Activated T-cell treated with anti-CD3 and anti-CD28 coated beads for 4 hours (primary cell): ENCODE data around the gene FBXW2.
"Not testable (repeated sequence)": the region's sequence is repeated elsewhere in the genome, so short reads cannot be mapped to it uniquely, and the experiment has no call there.

ENCODE experiments used
- DNase-seq: peaks from one replicate; pipeline ENCODE4 v3.0.0-alpha.2; 2020

The FBXW2 gene, protein sequence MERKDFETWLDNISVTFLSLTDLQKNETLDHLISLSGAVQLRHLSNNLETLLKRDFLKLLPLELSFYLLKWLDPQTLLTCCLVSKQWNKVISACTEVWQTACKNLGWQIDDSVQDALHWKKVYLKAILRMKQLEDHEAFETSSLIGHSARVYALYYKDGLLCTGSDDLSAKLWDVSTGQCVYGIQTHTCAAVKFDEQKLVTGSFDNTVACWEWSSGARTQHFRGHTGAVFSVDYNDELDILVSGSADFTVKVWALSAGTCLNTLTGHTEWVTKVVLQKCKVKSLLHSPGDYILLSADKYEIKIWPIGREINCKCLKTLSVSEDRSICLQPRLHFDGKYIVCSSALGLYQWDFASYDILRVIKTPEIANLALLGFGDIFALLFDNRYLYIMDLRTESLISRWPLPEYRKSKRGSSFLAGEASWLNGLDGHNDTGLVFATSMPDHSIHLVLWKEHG

DNA sequence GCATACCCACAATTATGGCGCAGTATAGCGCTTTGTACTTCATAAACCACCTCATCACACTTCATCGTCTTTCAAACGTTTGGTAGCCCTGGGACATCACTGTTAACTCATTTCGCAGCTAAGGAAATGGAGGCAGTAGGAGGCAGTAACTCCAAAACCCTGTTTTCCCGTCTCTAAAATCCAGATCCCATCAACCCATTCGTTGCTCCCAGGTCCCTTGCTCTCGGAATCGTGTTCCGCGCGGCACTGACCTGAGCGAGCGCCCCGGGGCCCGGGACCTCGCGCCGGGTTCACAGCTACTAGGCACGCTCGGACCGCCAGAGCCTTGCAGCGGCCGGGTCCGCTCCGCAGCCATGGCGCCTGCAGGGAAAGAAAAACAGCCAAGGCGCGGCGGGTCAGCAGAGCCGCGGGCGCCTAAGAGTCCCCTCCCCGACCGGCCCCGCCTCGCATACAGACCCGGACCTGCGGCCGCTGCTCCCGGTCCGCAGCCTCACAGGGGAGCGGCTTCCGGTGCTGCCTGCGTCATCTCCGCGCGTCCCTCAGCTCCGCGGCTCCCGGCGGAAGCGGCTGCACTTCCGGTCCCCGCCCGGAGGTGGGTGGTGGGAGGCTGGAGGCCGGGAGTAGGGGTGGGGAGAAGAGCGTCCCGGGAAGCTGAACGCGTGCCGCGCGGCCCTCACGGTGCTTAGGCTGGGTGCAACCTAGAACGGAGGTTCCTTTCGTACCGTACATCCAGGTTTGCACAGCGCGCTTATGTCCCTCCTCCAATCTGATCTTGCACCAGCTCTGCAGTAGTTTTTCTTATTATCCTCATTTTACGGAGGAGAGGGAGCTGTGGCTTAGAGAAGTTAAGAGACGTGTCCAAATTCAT is at the start of gene FBXW2:
FBXW2 (minus strand) TSS at position 519 of the 868 bp plus-strand sequence. CDS start 5,158 bp downstream, outside the sequence.
- DNase-seq = peak; percentile 73

DNA sequence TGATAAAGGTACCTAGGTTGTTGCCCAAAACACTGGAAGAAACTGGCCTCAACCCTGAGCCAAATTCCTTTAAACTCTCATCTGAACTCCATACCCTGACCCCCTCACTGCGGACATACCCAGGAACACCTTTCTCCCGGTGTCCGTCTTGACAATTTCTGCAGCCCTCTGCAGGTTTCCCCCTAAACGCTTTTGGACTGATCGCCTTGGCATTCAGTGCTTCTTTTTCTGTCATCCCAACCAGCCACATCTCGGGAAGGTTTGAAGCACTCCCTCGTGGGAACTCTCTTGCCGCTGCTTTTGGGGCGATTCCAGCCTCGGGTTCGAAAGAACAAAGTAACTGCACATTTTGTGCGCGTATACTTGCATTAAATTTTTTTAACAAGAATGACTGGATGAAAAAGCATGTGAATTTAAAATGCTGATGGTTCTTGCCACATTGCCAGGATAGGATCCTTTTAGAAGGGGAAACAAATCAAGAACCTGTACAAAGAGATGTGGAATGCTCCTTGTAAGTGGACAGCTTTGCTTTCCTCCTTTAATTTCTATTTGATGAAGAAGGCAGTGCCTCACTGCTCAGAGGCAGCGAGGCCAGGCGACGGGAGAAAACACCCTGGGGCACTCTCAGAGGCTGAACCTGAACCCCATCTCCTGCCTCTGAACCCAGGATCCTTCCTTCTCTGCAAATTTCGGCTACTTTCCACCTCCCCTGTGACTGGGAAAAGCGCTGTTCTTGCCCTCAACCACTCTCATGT is 48.9 kb upstream of the FBXW2 start:
- DNase-seq = no peak

DNA sequence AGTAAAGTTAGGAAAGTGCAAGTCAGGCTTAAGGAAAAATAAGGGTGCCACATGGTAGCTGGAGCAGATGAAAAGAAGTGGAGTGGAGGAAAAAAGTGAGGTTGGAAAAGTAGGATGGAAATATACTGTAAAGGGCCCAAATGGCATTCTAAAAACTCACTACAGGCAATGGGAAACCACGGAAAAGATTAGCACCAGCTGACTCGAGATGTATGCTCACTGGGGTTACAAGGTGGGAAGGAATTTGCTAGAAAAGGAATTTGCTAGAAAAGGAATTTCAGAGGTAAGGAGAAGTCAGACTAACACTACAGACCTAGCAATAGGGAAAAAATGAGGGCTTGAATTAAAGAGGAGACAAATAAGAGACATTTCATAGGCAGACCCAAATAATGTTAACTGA is 45.9 kb upstream of the FBXW2 start:
- DNase-seq = no peak

DNA sequence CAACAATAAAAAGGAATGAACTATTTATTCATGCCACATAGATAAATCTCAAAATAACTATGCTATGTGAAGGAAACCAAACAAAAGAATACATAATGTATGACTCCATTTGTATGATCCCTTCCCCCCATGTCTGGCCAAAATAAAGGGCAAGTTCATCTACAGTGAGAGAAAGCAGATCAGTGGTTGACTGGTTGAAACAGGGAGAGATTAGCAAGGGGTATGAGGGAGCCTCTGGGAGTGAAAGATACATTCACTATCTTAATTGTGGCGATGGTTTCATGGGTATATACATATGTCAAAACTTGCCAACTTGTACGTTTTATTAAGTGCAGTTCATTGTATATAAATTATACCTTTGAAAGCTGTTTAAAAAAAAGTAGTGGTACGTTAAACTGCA is 44.7 kb upstream of the FBXW2 start:
- no peak for DNase-seq

DNA sequence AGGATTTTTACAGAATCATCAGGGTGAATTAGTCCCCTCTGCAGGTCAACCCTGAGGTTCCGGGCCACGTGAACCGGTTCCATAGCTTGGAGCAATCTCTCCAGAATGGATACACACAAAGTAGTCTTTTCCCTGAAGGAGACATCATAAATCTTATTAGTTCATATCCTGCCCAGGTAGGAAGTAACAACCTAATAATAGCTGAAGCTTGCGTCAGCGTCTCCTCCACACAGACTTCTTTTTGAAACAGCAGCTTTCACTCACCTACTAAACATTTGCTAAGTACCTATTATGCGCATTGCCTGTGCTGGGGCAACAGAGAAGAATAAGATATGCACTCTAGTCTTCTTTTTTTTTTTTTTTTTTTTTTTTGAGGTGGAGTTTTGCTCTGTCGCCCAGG is 40.1 kb upstream of the FBXW2 start:
- DNase-seq = no peak

DNA sequence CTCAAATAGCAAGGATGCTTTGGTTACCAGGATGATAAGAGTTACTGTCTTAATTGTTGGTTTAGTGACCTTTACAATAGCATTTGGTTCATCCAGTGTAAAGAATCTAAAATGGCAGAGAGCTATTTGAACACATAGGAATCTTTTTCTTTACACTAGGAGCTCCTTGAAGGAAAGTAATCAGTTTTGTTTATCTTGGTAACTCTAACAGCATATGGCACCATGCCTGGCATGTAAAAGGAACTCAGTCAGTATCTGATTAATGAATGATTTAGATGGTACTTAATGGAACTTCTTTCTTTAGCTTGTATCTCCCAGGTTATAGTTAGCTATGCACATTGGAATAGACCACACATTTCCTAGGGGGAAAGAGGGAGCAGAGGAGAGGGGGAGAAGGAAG is 39.6 kb upstream of the FBXW2 start:
- no peak for DNase-seq

DNA sequence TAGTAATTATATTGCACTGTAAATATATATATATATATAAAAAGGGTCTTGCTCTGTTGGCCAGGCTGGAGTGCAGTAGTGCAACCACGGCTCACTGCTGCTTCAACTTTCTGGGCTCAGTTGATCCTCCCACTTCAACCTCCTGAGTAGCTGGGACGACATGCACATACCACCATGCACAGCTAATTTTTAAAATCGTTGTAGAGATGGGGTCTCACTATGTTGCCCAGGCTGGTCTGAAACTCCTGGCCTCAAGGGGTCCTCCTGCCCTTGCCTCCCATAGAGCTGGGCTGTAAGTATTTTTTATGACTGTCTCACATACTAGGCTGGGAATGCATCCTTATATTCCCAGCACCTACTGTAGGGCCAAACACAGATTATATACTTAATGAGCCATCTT is 37.6 kb upstream of the FBXW2 start:
- DNase-seq = no peak

DNA sequence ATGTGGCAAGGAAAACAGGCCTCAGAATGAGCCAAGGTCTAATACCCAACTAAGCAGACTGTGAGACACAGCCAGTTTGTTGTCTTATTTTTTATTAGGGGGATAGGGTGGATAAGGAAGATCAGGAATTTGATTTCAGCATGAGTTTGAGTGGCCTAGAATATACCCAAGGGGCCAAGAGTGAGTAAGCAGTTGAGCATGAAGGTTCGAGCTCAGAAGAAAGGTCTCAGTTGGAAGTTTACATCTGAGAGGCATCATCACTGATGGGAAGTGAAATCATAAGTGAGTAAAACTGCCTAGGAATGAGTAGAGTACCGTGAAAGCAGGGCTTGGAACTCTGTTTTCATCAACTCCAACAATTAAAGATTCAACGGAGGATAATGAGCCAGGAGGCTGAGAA is 36.9 kb upstream of the FBXW2 start:
- DNase-seq = no peak

DNA sequence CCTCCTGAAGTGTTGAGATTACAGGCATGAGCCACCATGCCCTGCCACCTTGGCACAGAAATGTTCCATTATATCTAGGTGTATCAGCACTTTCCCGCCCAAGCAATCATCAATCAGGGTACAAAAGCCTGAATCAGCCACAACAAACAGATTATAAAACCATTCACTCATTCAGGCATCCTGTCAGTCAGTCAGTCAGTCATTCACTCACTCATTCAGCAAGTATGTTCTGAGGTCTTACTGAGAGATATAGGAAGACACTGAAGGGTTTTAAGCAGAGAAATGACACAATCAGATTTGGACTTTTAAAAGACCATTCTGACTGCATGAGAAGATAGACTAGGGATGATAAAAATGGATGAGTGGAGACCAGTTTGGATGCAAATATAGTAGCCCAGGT is 36.4 kb upstream of the FBXW2 start:
- no peak for DNase-seq

DNA sequence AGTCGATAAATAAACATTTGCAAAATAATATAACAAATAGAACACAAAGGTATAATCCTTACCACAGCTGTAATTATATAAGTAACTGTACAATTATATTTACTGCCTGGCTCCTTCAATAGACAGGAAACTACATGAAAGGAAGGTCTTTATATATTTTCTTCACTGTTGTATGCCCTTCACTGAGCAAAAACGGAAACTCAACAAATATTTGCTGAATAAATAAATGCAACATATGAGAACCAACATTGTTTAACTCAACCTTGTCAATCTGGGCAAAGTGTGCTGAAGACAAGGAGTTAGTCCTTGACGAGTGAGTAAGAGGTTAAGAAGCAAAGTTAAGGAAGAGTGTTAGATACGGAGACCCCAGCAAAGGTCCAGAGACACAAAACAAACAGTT is 26.9 kb upstream of the FBXW2 start:
- DNase-seq = no peak

DNA sequence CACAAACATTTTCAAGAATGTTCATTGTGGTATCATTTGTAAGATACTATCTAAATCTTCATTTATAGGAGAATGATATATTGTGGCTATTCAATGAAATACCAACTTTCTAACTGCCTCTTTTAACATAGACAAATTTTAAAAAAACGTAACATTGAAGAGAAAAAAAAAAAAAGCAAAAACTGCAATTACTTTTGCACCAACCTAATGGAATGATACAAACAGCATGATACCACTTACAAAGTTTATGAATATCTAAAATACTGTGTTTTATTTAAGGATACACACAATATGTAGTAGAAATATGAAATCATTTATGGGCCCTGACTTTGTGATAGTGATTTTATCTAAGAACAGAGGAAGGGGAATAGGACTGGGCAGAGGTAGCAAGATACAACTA is 25.4 kb upstream of the FBXW2 start:
- no peak for DNase-seq

DNA sequence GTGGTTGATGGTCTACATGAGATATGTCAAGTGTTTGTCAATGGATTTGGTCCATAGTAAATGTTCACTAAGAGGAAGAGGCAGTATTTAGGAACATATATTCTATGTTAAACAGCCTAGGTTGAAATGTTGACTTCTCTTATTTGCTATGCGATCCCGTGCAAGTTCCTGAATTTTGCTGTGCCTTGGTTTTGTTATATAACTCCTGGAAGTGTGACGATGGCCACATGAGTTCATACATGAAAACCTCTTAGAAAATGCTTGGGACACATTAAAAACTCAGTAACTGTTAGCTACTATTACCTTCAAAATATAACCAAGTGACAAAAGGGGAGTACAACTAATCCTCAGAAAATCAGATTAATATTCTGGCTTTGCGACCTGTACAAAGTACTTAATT is 21.9 kb upstream of the FBXW2 start:
- no peak for DNase-seq

DNA sequence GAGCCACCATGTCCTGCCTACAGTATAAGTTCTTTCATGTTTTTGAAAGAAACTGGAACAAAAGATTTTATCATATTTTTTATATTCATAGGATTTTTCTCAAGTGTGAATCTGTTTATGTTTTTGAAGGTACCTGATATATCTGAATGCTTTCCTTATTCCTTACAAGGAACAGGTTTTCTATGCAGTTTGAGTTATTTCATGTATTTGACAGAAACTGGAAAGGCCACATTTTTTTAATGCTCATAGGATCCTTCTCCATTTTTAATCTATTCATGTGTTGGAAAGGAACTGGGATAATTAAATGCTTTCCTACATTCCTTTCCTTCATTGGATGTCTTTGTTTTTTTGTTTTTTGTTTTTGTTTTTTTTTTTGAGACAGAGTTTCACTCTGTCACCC is 15.7 kb upstream of the FBXW2 start:
- no peak for DNase-seq

DNA sequence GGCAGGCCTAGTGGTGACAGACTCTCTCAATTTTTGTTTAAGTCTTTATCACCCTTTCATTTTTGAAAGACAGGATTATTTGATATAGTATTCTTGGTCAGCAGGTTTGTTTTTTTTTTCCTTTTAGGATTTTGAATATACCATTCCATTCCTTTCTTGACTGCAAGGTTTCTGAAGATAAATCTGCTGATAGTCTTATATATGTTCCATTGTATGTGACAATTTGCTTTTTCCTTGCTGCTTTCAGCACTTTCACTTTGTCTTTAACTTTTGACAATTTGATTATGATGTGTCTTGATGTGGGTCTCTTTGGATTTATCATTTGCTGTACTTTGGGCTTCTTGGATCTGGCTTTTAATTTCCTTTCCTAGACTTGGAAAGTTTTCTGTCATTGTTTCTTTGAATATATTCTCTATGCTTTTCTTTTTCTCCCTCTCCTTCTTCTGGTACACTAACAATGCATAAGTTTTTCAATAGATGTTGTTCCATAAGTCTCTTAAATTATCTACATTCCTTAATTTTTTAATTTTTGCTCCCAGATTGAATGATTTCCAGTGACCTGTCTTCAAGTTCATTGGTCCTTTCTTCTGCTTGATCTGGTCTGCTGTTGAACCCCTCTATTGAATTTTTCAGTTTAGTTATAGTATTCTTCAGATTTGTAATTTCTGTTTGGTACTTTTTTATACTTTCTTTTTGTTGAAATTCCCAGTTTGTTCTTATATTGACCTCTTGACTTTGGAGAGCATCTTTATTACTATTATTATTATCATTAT is 14.6 kb upstream of the FBXW2 start:
- no peak for DNase-seq

DNA sequence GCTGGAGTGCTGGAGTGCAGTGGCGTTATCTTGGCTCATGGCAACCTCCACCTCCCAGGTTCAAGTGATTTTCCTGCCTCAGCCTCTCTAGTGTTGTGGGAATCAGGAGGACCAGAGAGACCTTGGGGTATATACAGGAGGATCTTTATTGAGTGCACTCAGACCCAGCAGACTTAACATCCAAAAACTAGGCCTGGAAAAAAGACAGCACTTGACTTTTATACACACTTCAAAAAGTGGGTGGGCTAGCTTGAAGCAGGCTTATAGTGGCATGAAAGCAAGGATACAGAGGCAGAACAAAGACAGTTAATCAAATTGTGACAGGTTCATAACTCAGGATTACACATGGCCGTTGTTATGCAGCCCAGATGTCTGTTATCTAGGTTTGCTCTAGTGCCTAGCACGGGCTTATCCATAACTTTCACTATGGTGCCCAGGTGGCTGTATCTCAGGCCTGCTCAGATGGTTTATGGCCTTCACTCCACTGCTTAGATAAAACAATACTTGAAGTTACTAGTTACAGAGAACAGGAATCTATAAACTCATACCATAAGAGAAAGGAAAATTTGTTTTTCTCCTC is 11.7 kb upstream of the FBXW2 start:
- not testable (repeated sequence) for DNase-seq

DNA sequence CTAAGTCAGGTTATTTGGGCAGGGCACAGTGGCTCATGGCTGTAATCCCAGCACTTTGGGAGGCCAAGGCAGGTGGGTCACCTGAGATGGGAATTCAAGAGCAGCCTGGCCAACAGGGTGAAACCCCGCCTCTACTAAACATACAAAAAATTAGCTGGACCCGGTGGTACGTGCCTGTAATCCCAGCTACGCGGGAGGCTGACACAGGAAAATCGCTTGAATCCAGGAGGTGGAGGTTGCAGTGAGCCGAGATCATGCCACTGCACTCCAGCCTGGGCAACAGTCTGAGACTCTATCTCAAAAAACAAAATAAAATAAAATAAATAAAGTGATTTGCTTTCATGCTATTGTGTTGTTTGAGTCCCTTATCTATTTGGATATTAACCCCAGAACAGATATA is 8.2 kb upstream of the FBXW2 start:
- no peak for DNase-seq

DNA sequence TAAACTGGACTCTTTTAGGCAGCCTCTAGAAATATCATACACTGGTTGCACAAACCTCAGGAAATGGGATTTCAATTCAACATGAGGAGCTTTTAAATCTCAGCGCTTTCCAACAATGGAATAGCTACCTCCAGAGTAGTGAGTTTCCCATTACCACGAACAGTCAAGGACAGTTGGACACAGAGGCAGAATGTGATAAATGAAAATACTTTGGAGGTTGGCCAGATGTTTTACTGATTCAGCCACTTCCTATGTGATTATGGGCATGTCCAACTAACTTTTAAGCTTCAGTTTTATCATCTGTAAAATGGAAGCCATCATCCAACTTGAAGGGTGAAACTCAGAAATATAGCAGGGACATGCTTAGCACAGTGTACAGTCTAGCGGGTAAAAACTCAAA is 2.1 kb downstream of the FBXW2 start:
- no peak for DNase-seq

DNA sequence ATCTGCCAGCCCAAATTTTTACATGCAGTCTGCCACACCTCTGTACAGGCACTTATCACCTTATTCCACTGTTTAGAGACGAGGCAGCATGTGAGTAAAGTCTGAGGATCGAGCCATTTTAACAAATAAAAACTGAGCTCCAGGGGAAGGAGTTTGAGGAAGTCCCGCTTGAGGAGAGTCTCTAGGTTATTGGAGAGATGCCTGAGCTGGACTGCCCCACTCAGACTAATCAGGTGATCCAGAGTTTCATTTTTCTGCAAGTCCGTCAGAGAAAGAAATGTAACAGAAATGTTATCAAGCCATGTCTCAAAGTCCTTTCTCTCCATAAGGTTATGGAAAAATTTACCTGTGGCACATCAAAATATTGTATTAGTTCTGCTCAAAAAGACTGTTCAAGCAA is 5.3 kb downstream of the FBXW2 start:
- no peak for DNase-seq

DNA sequence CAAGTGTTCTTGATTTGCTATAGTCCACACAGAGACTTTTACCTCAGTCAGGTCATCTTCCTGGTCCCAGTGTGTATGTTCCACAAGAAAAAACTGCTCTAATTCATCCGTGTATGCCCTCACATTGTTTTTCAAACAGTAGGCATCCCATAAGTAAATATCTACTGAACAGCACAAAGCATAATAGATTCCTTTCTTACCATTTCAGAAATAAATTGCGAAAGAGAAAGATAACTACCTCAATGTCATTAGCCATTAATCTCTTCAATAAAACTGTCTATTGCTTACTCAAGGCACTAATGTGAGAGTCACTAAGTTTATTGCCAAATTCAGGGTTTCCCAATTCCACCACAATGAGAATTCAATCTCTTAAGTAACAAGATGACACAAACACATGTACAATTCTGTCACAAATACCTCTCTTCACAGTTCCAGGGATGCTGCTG is 9.6 kb downstream of the FBXW2 start:
- no peak for DNase-seq

DNA sequence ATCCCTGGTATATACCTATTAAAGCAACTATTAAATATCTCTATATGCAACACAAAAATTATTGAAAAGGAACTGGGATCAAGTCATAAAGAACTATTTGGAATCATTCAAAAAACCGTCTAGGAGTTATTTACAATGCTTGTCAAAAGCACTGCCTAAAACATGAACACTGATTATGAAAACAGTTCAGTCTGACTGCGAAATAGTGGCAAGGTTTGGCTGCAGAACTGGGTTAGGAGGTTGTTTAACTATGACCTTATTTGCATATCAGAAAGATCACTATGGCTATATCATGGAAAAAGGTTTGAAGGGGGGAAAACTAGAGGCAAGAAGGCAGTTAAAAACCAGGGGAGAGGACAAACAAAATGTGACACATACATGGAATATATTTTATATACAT is 12.0 kb downstream of the FBXW2 start:
- DNase-seq = no peak

DNA sequence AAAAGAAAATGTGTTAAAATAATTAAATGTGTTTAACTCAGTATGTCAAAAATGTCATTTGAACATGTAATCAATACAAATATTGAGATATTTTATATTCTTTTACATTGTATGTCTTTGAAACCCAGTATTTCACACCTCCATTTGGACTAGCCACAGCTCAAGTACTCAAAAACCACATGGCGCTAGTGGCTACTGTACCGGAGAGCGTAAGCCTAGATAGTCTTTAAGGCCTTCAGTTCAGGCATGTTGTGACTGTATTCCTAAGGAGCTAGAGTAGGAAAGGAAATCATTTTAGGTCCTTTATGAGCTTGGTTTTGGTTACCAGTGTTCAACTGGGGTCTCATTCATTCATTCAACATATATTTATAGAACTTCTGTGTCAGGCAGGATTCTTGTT is 12.8 kb downstream of the FBXW2 start:
- DNase-seq = no peak

DNA sequence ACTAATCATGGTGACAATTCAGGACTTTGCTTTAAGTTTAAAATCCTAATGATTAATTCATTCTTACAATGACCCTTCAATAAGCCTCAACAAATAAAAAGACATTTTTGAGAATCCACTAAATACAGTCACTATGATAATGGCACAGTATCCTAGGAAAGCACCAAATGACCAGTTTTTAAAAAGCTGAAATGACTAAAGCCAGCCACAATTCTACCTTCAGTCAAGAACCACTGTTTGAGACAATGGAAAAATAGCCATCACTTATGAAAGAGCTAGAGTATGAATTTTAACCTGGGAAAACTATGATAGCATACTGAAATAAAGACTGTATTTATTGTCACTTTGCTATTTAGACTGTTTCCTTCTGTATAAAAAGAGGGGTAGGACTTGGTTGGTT is 14.0 kb downstream of the FBXW2 start:
- no peak for DNase-seq
